H9 (cell line): Measurements from ENCODE around the gene PIBF1. TPM values are rescaled to one million over a fixed set of nuclear protein-coding genes. Genes with fewer than 3 reads are reported as not detected.

Experiments used
- DNase-seq: peaks from one replicate; pipeline ENCODE4 v3.0.0-alpha.2; 2017
- H2AFZ ChIP-seq: one replicate; pipeline ENCODE4 v1.6.1; 2013; ENCODE audit warnings: mild to moderate bottlenecking, low read length, control low read depth, moderate library complexity
- H2AK5ac ChIP-seq: 2 replicates; pipeline ENCODE4 v1.6.1; 2013; ENCODE audit warnings: low read length, control low read depth, mixed read lengths; ENCODE audit not compliant: insufficient read length
- H2BK120ac ChIP-seq: one replicate; pipeline ENCODE4 v1.6.1; 2013; ENCODE audit warnings: low read depth, mild to moderate bottlenecking, low read length, control low read depth, inconsistent platforms; ENCODE audit not compliant: poor library complexity, severe bottlenecking
- H2BK12ac ChIP-seq: 2 replicates; pipeline ENCODE4 v1.6.1; 2013; ENCODE audit warnings: low read length, control low read depth, mixed read lengths, low read depth; ENCODE audit not compliant: insufficient read length
- H2BK15ac ChIP-seq: 2 replicates; pipeline ENCODE4 v1.6.1; 2013; ENCODE audit warnings: low read depth, low read length, control low read depth
- H2BK20ac ChIP-seq: one replicate; pipeline ENCODE4 v1.6.1; 2013; ENCODE audit warnings: low read depth, mild to moderate bottlenecking, low read length, control low read depth, inconsistent platforms; ENCODE audit not compliant: poor library complexity, severe bottlenecking
- H2BK5ac ChIP-seq: 2 replicates; pipeline ENCODE4 v1.6.1; 2013; ENCODE audit warnings: low read length, control low read depth, mixed read lengths; ENCODE audit not compliant: insufficient read length
- H3K14ac ChIP-seq: 2 replicates; pipeline ENCODE4 v1.6.1; 2013; ENCODE audit warnings: low read length, control low read depth; ENCODE audit not compliant: insufficient read depth
- H3K18ac ChIP-seq: 2 replicates; pipeline ENCODE4 v1.6.1; 2013; ENCODE audit warnings: low read depth, mild to moderate bottlenecking, mixed read lengths, low read length, control low read depth; ENCODE audit not compliant: insufficient read length
- H3K23ac ChIP-seq: 2 replicates; pipeline ENCODE4 v1.6.1; 2013; ENCODE audit warnings: low read length, control low read depth, mixed read lengths, low read depth; ENCODE audit not compliant: insufficient read length
- H3K23me2 ChIP-seq: 2 replicates; pipeline ENCODE4 v1.6.1; 2013; ENCODE audit warnings: low read depth, mild to moderate bottlenecking, mixed read lengths, low read length, control low read depth; ENCODE audit not compliant: insufficient read length, poor library complexity, severe bottlenecking
- H3K27ac ChIP-seq: 2 replicates; pipeline ENCODE4 v1.5.1; 2013; ENCODE audit warnings: low read length, control low read depth, mixed read lengths, low read depth; ENCODE audit not compliant: insufficient read length
- H3K27me3 ChIP-seq: 2 replicates; pipeline ENCODE4 v1.6.1; 2013; ENCODE audit warnings: low read length, control low read depth, inconsistent platforms; ENCODE audit not compliant: insufficient read depth
- H3K4ac ChIP-seq: 2 replicates; pipeline ENCODE4 v1.6.1; 2013; ENCODE audit warnings: low read depth, mild to moderate bottlenecking, control low read depth, inconsistent platforms, low read length, moderate library complexity
- H3K4me1 ChIP-seq: 2 replicates; pipeline ENCODE4 v1.6.1; 2013; ENCODE audit warnings: low read length, control low read depth, inconsistent platforms; ENCODE audit not compliant: insufficient read depth
- H3K4me2 ChIP-seq: 2 replicates; pipeline ENCODE4 v1.6.1; 2013; ENCODE audit warnings: low read length, control low read depth, mixed read lengths; ENCODE audit not compliant: insufficient read length, insufficient read depth
- H3K56ac ChIP-seq: 2 replicates; pipeline ENCODE4 v1.6.1; 2013; ENCODE audit warnings: low read depth, mild to moderate bottlenecking, mixed read lengths, low read length, control low read depth; ENCODE audit not compliant: insufficient read length
- H3K79me1 ChIP-seq: 2 replicates; pipeline ENCODE4 v1.6.1; 2013; ENCODE audit warnings: low read depth, mild to moderate bottlenecking, moderate library complexity, low read length, control low read depth, inconsistent platforms; ENCODE audit not compliant: insufficient read depth, poor library complexity, severe bottlenecking
- H3K79me2 ChIP-seq: 2 replicates; pipeline ENCODE4 v1.6.1; 2013; ENCODE audit warnings: low read length, control low read depth, inconsistent platforms; ENCODE audit not compliant: insufficient read depth
- H3K9ac ChIP-seq: 2 replicates; pipeline ENCODE4 v1.6.1; 2013; ENCODE audit warnings: low read length, control low read depth, mixed read lengths; ENCODE audit not compliant: insufficient read length; ENCODE audit errors: extremely low read depth
- H3K9me3 ChIP-seq: one replicate; pipeline ENCODE4 v1.6.1; 2013; ENCODE audit warnings: low read depth, low read length, inconsistent platforms; ENCODE audit not compliant: control insufficient read depth
- H3T11ph ChIP-seq: one replicate; pipeline ENCODE4 v1.6.1; 2013; ENCODE audit warnings: mild to moderate bottlenecking, low read length, control low read depth, inconsistent platforms
- H4K20me1 ChIP-seq: one replicate; pipeline ENCODE4 v1.6.1; 2013; ENCODE audit not compliant: control insufficient read depth, insufficient read length, insufficient read depth
- H4K5ac ChIP-seq: 2 replicates; pipeline ENCODE4 v1.6.1; 2013; ENCODE audit warnings: low read depth, mild to moderate bottlenecking, mixed read lengths, low read length, control low read depth; ENCODE audit not compliant: insufficient read length
- H4K8ac ChIP-seq: replicated peaks from 2 replicates; pipeline ENCODE4 v1.6.1; 2013; ENCODE audit warnings: low read length, control low read depth, mixed read lengths, low read depth; ENCODE audit not compliant: insufficient read length
- H4K91ac ChIP-seq: 2 replicates; pipeline ENCODE4 v1.6.1; 2013; ENCODE audit warnings: low read depth, mild to moderate bottlenecking, moderate library complexity, mixed read lengths, low read length, control low read depth; ENCODE audit not compliant: insufficient read length
- H3K27ac Mint-ChIP-seq, 3 experiments: 2 replicates in 2 of 3; 3 replicates in 1 of 3; pipeline ENCODE4 v1.8.0; 2020 to 2021; ENCODE audit warnings: mixed read lengths in 3 of 3, mild to moderate bottlenecking in 1 of 3, moderate library complexity in 1 of 3
- H3K27me3 Mint-ChIP-seq: 2 replicates; pipeline ENCODE4 v1.8.0; 2021; ENCODE audit warnings: low read depth, mild to moderate bottlenecking, moderate library complexity, mixed read lengths
- H3K36me3 Mint-ChIP-seq, 3 experiments: 2 replicates in 2 of 3; 3 replicates in 1 of 3; pipeline ENCODE4 v1.8.0; 2020 to 2021; ENCODE audit warnings: low read depth in 3 of 3, mixed read lengths in 3 of 3; ENCODE audit not compliant: insufficient read depth in 1 of 3
- H3K4me1 Mint-ChIP-seq, 2 experiments: 2 replicates each; pipeline ENCODE4 v1.8.0; 2020; ENCODE audit warnings: mixed read lengths in 2 of 2
- H3K4me3 Mint-ChIP-seq, 2 experiments: 2 replicates in 1 of 2; 3 replicates in 1 of 2; pipeline ENCODE4 v1.8.0; 2020 to 2021; ENCODE audit warnings: mild to moderate bottlenecking in 2 of 2, mixed read lengths in 2 of 2, moderate library complexity in 1 of 2
- H3K9me3 Mint-ChIP-seq, 2 experiments: 2 replicates in 1 of 2; 3 replicates in 1 of 2; pipeline ENCODE4 v1.8.0; 2020; ENCODE audit warnings: mild to moderate bottlenecking in 2 of 2, mixed read lengths in 2 of 2, moderate library complexity in 1 of 2
- whole genome bisulfite sequencing: extraction: QIAGEN DNeasy Blood & Tissue Kit; methylation state at CpG from one replicate; pipeline ENCODE4 v1.1.7; 2013; ENCODE audit warnings: missing lambda C conversion rate, low lambda C conversion rate, mixed read lengths; ENCODE audit not compliant: insufficient read length; ENCODE audit errors: extremely low coverage; 5-methylcytosine and 5-hydroxymethylcytosine counted together
- total RNA-seq: library from RNA; stranded (reverse); gene quantifications from 2 replicates; pipeline ENCODE4 v1.2.1, GENCODE V29; 2021
- TF ChIP-seq, protein P1 (sequence below): fragments of 200-600 bp; sonication (generic); conservative IDR thresholded peaks from 3 replicates; pipeline ENCODE4 v1.8.0; 2021; ENCODE audit warnings: antibody characterized with exemption, mild to moderate bottlenecking

PIBF1 gene
- total RNA-seq, 1 experiment from 2014 or later = 12.7 TPM

DNA sequence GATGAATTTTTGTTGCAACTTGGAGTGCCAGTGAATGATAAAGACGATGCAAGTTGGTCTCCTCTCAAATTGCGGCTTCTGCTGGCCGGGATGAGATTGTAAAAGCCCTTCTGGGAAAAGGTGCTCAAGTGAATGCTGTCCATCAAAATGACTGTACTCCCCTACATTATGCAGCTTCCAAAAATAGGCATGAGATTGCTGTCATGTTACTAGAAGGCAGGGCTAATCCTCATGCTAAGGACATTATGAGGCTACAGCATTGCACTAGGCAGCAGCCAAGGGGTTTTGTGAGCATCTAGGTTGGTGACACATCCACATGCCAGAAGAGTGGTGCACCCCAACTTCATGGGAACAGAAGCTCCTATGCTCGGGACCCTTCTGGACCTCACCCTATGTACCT lies 254.6 kb downstream of the PIBF1 start:
- no peak overlapping the region for H3T11ph ChIP-seq
- no peak overlapping the region for H3K4ac ChIP-seq
- no peak overlapping the region for H3K14ac ChIP-seq
- H4K8ac ChIP-seq = no peak overlapping the region
- no peak overlapping the region for H2AK5ac ChIP-seq
- Mint-ChIP-seq H3K36me3 (no peaks in the 10 kb centered on the region), H3K4me3 (no peak overlapping the region), H3K27me3 (peaks cover 5% of the 10 kb centered on the region), H3K9me3 (no peaks in the 10 kb centered on the region), H3K27ac (no peak overlapping the region), H3K4me1 (peaks cover 17 to 27% of the 10 kb centered on the region in 2 experiments)
- H2BK20ac ChIP-seq = no peak overlapping the region
- WGBS = no CpG with 5 or more reads among the region's 4 CpGs
- no peak overlapping the region for H2BK120ac ChIP-seq
- H3K27ac ChIP-seq = no peak overlapping the region
- H2BK15ac ChIP-seq = no peak overlapping the region
- H4K5ac ChIP-seq = no peak overlapping the region
- no peak overlapping the region for H3K4me2 ChIP-seq
- H3K4me1 ChIP-seq = no peaks in the 10 kb centered on the region
- no peak overlapping the region for H3K9ac ChIP-seq
- no peaks in the 10 kb centered on the region for H3K79me2 ChIP-seq
- H2BK12ac ChIP-seq = no peak overlapping the region
- no peaks in the 10 kb centered on the region for H3K79me1 ChIP-seq
- H3K27me3 ChIP-seq = no peaks in the 10 kb centered on the region
- H2BK5ac ChIP-seq = no peak overlapping the region
- no peaks in the 10 kb centered on the region for H4K20me1 ChIP-seq
- H3K56ac ChIP-seq = no peak overlapping the region
- no peak overlapping the region for H4K91ac ChIP-seq
- H3K23ac ChIP-seq = no peak overlapping the region
- H3K23me2 ChIP-seq = no peaks in the 10 kb centered on the region
- TF ChIP-seq, protein P1, sequence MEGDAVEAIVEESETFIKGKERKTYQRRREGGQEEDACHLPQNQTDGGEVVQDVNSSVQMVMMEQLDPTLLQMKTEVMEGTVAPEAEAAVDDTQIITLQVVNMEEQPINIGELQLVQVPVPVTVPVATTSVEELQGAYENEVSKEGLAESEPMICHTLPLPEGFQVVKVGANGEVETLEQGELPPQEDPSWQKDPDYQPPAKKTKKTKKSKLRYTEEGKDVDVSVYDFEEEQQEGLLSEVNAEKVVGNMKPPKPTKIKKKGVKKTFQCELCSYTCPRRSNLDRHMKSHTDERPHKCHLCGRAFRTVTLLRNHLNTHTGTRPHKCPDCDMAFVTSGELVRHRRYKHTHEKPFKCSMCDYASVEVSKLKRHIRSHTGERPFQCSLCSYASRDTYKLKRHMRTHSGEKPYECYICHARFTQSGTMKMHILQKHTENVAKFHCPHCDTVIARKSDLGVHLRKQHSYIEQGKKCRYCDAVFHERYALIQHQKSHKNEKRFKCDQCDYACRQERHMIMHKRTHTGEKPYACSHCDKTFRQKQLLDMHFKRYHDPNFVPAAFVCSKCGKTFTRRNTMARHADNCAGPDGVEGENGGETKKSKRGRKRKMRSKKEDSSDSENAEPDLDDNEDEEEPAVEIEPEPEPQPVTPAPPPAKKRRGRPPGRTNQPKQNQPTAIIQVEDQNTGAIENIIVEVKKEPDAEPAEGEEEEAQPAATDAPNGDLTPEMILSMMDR = no peak
- no peak overlapping the region for H3K18ac ChIP-seq
- H3K9me3 ChIP-seq = no peaks in the 10 kb centered on the region
- DNase-seq = no peak
- no peak overlapping the region for H2AFZ ChIP-seq
